Ascending aorta (tissue), 2 donors: ENCODE measurements around the gene LARGE1. TPM values are rescaled to one million over a fixed set of nuclear protein-coding genes. Genes with fewer than 3 reads are reported as not detected.

Source experiments
- DNase-seq, 2 donors: peaks; one replicate each; pipeline ENCODE4 v3.0.0-alpha.2; 2019; ENCODE audit warnings: low spot score in 2 of 2
- H3K27ac ChIP-seq, 2 donors: fragments of 200-600 bp; sonication (generic); one replicate each; pipeline ENCODE4 v1.5.1; 2016 to 2017; ENCODE audit warnings: mild to moderate bottlenecking in 1 of 2
- H3K27me3 ChIP-seq: fragments of 200-600 bp; sonication (generic); one replicate; pipeline ENCODE4 v1.5.1; 2017
- H3K36me3 ChIP-seq, 2 donors: fragments of 200-600 bp; sonication (generic); one replicate each; pipeline ENCODE4 v1.5.1; 2016
- H3K4me1 ChIP-seq, 2 donors: fragments of 200-600 bp; sonication (generic); one replicate each; pipeline ENCODE4 v1.5.1; 2016 to 2017; ENCODE audit warnings: mild to moderate bottlenecking in 1 of 2
- H3K4me3 ChIP-seq, 2 donors: fragments of 200-600 bp; sonication (generic); one replicate each; pipeline ENCODE4 v1.5.1; 2016 to 2017; ENCODE audit warnings: mild to moderate bottlenecking in 1 of 2
- H3K9me3 ChIP-seq, 2 donors: fragments of 200-600 bp; sonication (generic); one replicate each; pipeline ENCODE4 v1.5.1; 2016
- intact Hi-C: fragments of 100-400 bp; cut with DNase I; formaldehyde crosslinking; loops from one replicate; pipeline ENCODE4 v1.15.1; 2023
- total RNA-seq: library from RNA; depleted of rRNA; stranded (reverse); fragments of >200 nt; gene quantifications from one replicate; pipeline ENCODE4 v1.1.0, GENCODE V29; 2016
- TF ChIP-seq, protein P1 (sequence below), 3 experiments: fragments of 200-600 bp in 2 of 3; fragments of 450-650 bp in 1 of 3; sonication (generic) in 2 of 3; IDR thresholded peaks; one replicate each; pipeline ENCODE4 v1.5.1; 2016 to 2019; ENCODE audit warnings: antibody characterized with exemption in 3 of 3, mild to moderate bottlenecking in 1 of 3, moderate library complexity in 1 of 3

LARGE1 gene
- total RNA-seq, 1 donor from 2014 or later = 40.6 TPM

DNA sequence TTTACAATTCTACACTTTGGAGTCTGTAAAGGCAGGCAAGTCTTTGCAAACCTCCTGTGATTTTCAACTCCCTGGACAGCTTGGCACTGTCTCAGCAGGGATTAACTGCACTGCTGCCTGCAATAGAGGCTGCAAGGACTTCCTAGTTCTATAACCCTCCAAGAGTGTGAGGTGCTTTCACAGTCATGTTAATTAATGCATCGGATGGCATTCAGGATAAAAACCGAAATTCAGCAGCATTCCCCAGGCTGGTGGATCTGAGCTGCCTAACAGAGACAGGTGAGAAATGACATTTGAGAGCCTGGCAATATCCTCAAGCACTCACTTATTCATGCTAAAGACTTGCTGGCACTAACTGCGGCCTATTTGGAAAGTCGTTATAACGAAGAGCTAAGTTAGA lies 85.0 kb downstream of the LARGE1 start:
- no peaks in the 10 kb centered on the region for H3K27me3 ChIP-seq
- intact Hi-C loops = no loop called here
- no peak overlapping the region for H3K27ac ChIP-seq
- TF ChIP-seq, protein P1, sequence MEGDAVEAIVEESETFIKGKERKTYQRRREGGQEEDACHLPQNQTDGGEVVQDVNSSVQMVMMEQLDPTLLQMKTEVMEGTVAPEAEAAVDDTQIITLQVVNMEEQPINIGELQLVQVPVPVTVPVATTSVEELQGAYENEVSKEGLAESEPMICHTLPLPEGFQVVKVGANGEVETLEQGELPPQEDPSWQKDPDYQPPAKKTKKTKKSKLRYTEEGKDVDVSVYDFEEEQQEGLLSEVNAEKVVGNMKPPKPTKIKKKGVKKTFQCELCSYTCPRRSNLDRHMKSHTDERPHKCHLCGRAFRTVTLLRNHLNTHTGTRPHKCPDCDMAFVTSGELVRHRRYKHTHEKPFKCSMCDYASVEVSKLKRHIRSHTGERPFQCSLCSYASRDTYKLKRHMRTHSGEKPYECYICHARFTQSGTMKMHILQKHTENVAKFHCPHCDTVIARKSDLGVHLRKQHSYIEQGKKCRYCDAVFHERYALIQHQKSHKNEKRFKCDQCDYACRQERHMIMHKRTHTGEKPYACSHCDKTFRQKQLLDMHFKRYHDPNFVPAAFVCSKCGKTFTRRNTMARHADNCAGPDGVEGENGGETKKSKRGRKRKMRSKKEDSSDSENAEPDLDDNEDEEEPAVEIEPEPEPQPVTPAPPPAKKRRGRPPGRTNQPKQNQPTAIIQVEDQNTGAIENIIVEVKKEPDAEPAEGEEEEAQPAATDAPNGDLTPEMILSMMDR (IDR thresholded peaks at IDR 0.05) = no peak
- H3K4me3 ChIP-seq = no peak overlapping the region
- no peaks in the 10 kb centered on the region for H3K9me3 ChIP-seq
- H3K4me1 ChIP-seq = peaks cover 0 to 6% of the 10 kb centered on the region in 2 donors
- DNase-seq = no peak
- no peaks in the 10 kb centered on the region for H3K36me3 ChIP-seq

DNA sequence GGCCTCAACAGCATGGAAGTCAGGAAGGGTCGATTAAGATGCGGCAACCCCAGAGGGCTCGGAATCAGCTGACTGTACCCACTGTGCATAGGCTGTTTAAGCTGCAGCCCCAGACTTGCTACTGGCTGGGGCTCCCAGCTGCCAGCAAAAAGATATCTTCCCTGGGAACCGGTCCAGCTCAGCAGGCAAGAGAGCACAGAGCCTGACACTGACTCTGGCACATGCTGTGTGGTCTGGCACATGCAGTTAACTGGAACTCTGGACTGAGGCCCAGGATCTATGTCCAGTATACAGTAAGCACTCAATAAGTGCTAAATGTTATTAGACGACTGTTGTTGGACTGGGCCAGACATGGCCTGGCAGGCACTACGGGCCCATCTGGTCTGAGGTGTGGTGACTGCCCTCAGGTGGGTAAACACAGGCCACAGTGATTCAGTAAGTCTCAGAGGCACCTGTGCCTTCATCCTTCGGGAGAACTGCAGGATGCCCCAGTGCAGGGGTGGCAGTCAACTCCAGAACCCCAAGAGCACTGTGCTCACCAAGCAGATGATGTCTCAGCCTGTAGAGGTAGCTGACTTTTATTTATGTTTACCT lies 87.6 kb downstream of the LARGE1 start:
- no peaks in the 10 kb centered on the region for H3K9me3 ChIP-seq
- no peaks in the 10 kb centered on the region for H3K4me1 ChIP-seq
- H3K27me3 ChIP-seq = no peaks in the 10 kb centered on the region
- no peak for DNase-seq
- intact Hi-C loops = no loop called here
- TF ChIP-seq, protein P1 (IDR thresholded peaks at IDR 0.05) = no peak
- no peaks in the 10 kb centered on the region for H3K36me3 ChIP-seq
- no peak overlapping the region for H3K4me3 ChIP-seq
- no peak overlapping the region for H3K27ac ChIP-seq

DNA sequence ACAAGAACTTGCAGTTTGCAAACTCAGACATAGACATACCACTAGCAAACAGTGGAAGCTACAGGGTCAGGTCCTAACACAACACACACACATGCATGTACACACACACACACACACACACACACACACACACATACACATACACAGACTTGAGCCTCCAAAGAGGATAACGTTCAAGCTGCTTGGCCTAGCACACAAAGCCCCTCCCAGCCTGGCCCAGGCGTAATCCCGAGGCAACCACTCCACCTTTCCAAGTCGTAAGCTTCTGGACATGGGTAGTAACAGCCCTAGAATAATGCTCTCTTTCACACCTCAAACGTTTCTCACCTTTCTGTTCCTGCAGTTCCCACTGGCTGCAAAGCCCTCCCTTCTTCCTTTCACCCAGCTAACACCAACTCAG lies 88.6 kb downstream of the LARGE1 start:
- H3K36me3 ChIP-seq = no peaks in the 10 kb centered on the region
- H3K27me3 ChIP-seq = no peaks in the 10 kb centered on the region
- H3K9me3 ChIP-seq = no peaks in the 10 kb centered on the region
- intact Hi-C loops = no loop called here
- TF ChIP-seq, protein P1 (IDR thresholded peaks at IDR 0.05) = no peak
- no peak for DNase-seq
- H3K27ac ChIP-seq = no peak overlapping the region
- H3K4me1 ChIP-seq = no peaks in the 10 kb centered on the region
- H3K4me3 ChIP-seq = no peak overlapping the region

DNA sequence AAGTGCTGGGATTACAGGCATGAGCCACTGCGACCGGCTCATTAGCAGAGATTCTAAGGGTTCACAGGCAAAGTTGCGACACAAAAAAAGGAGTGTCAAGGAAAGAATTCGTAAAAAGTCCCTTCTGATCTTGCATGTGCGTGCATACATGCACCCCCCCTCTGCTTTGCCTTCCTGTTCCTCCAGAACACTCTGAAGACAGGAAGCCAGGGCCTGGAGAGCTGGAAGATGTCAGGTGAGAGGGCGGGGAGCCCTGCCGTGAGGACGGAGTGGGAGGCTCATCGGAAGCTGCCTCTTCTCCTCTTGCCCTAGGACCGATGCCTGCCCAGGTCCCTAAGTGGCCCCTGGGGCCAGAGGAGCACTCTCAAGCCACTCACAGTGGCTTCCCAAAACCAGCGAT lies 89.1 kb downstream of the LARGE1 start:
- DNase-seq = no peak
- Histone ChIP-seq H3K4me3 (no peak overlapping the region), H3K36me3 (no peaks in the 10 kb centered on the region), H3K27ac (no peak overlapping the region), H3K4me1 (no peaks in the 10 kb centered on the region), H3K27me3 (no peaks in the 10 kb centered on the region), H3K9me3 (no peaks in the 10 kb centered on the region)
- intact Hi-C loops = no loop called here
- TF ChIP-seq, protein P1 (IDR thresholded peaks at IDR 0.05) = no peak

DNA sequence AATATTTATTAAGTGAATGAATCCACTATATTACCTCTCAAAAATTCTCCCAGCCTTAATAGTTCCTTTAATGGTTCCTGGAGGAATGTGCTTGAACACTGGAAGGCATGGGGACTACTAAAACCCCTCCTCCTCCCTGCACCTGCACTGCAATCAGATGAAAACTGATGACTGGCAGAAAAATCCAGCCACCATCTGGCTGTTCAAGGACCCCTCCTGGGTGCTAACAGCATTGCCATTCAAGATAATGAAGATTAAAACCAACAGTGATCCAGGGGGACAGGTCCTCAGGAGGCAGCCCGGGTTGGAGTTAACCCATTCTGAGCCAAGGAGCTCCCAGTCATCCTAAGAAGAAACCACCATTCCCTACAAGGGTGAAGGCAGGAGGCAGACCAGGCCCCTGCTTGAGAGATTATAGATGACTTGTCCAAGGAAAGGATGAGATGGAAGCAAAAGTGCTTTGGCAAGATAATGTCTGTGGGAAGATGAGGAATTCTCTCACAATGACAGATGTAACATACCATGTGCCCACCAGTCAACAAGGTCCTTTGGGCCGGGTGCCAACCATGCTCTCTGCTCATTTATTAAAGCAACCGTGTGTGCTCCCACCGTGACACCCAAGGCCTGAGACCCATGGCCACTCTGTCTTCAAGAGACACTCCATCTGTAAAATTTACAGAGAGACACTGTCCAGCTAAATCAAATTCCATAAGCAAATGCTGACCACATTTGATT lies 90.6 kb downstream of the LARGE1 start:
- intact Hi-C loops = no loop called here
- Histone ChIP-seq H3K36me3 (no peaks in the 10 kb centered on the region), H3K4me3 (no peak overlapping the region), H3K27ac (no peak overlapping the region), H3K9me3 (no peaks in the 10 kb centered on the region), H3K4me1 (no peaks in the 10 kb centered on the region), H3K27me3 (no peaks in the 10 kb centered on the region)
- no peak for DNase-seq
- TF ChIP-seq, protein P1 (IDR thresholded peaks at IDR 0.05) = no peak
